Right cardiac atrium (tissue), 5 donors: Measurements from ENCODE around the gene CA10. TPM values are rescaled to one million over a fixed set of nuclear protein-coding genes. Genes with fewer than 3 reads are reported as not detected.

ENCODE experiments used
- ATAC-seq, 2 donors: fragments of 200-7000 bp; cut with Tn5 transposase; one replicate each; pipeline versions ENCODE4 v1.8.0 to v1.9.1; 2020; ENCODE audit warnings: moderate library complexity in 2 of 2, mild to moderate bottlenecking in 1 of 2
- DNase-seq, 3 donors: peaks; one replicate each; pipeline ENCODE4 v3.0.0-alpha.2; 2020
- H3K27ac ChIP-seq: one replicate; pipeline ENCODE4 v1.5.1; 2013; ENCODE audit warnings: mild to moderate bottlenecking, low read length, control low read depth, moderate library complexity
- H3K27me3 ChIP-seq: one replicate; pipeline ENCODE4 v1.6.1; 2013; ENCODE audit not compliant: control insufficient read depth, insufficient read depth
- H3K4me1 ChIP-seq: one replicate; pipeline ENCODE4 v1.6.1; 2013; ENCODE audit warnings: low read length; ENCODE audit not compliant: control insufficient read depth, insufficient read depth
- H3K4me3 ChIP-seq: one replicate; pipeline ENCODE4 v1.5.1; 2013; ENCODE audit warnings: low read length, control low read depth
- H3K9me3 ChIP-seq: one replicate; pipeline ENCODE4 v1.6.1; 2013; ENCODE audit warnings: low read length; ENCODE audit not compliant: control insufficient read depth
- WGBS: extraction: QIAGEN DNeasy Blood & Tissue Kit; methylation state at CpG from one replicate; pipeline ENCODE4 v1.1.7; 2013; 5-methylcytosine and 5-hydroxymethylcytosine counted together
- intact Hi-C, 4 donors: fragments of 100-400 bp; cut with DNase I; formaldehyde crosslinking; loops; one replicate each; pipeline versions ENCODE4 v1.11.0 to v1.14.0; 2022 to 2023
- polyA plus RNA-seq: library from polyadenylated mRNA; stranded (reverse); fragments of 200-250 nt; gene quantifications from one replicate; pipeline ENCODE4 v1.2.3, GENCODE V29; 2013
- total RNA-seq, 4 donors: library from RNA; stranded (reverse); fragmentation: NEBNext Ultra II Directional; extraction: Animal tissue kit (Norgen Biotek cat#: 25700); gene quantifications; one replicate each; pipeline ENCODE4 v1.2.1, GENCODE V29; 2021
- donor health status: healthy with polysubstance abuse.
- donor health status: DM: no; HTN: yes; CAD: no.
- donor health status: DM: no; HTN: no; CAD: no.
- donor health status: DM: no; HTN: yes; CAD: no; lungs with severe emphysema.
- donor health status: DM: yes; HTN: yes; CAD: no.

Gene CA10
- total and polyA plus RNA-seq, 5 donors: 0.05 TPM; not detected in 4

- H3K4me1 ChIP-seq: no peaks in the 10 kb centered on the region
- ATAC-seq: no peak
- no peaks in the 10 kb centered on the region for H3K9me3 ChIP-seq
- H3K27ac ChIP-seq: no peak overlapping the region
- DNase-seq: no peak
- WGBS: 11% methylated on average over 5 of the region's 5 CpGs
- no peaks in the 10 kb centered on the region for H3K27me3 ChIP-seq
- H3K4me3 ChIP-seq: no peak overlapping the region
- intact Hi-C loops: no loop called here
Measured at GRCh38 chr17:51860954-51861561, 297.5 kb downstream of the CA10 start.

DNA sequence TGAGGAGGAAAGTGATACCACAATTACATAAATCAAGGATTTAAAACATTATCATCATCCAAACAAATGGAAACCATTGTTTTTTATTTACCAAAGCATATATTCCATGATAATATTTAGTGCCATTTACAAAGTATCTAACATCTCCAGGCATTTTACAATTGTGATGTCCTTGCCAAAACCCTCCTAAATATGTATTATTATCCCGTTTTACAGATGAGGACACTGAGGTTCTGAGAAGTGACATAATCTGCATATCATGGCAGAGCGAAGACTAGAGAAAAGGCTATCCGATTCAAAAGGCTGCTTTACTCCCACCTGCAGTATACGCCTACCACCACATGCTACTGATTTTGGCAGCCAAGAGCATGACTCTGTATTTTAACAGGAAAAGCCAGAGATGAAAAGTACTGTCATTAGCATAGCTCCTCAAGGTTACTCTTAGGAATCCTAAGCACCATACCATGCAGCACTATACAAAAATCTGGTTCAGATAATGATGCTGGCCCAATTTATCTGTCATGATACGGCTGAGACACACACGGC is 301.4 kb downstream of the CA10 start:
- H3K4me1 ChIP-seq: no peaks in the 10 kb centered on the region
- H3K27ac ChIP-seq: no peak overlapping the region
- no peak overlapping the region for H3K4me3 ChIP-seq
- intact Hi-C loops: no loop called here
- no peak for ATAC-seq
- no peaks in the 10 kb centered on the region for H3K9me3 ChIP-seq
- no peak for DNase-seq
- H3K27me3 ChIP-seq: no peaks in the 10 kb centered on the region
- WGBS: 66% methylated on average over 6 of the region's 6 CpGs

DNA sequence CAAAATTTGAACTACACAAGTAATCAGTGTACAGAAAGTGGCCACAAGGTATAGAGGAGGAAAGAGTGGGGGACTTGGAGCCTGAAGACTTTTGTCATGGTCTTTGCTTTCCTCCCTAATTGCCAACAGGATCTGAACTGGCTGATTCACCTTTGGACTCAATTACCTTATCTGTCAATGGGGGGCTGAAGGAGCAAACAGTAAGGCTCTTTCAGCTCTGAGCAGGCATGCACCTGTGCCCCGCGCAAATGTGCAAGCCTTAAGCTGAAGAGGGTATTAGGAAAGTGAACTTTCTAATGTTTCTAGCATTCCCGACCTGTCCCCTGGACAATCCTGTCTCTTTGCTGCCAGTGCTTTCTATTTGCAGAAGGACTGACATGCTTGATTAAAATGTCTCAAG is 302.7 kb downstream of the CA10 start:
- Histone ChIP-seq H3K27me3 (no peaks in the 10 kb centered on the region), H3K27ac (no peak overlapping the region), H3K9me3 (no peaks in the 10 kb centered on the region), H3K4me1 (no peaks in the 10 kb centered on the region), H3K4me3 (no peak overlapping the region)
- no peak for DNase-seq
- intact Hi-C loops: no loop called here
- ATAC-seq: no peak
- 85% methylated on average over 3 of the region's 3 CpGs for WGBS

DNA sequence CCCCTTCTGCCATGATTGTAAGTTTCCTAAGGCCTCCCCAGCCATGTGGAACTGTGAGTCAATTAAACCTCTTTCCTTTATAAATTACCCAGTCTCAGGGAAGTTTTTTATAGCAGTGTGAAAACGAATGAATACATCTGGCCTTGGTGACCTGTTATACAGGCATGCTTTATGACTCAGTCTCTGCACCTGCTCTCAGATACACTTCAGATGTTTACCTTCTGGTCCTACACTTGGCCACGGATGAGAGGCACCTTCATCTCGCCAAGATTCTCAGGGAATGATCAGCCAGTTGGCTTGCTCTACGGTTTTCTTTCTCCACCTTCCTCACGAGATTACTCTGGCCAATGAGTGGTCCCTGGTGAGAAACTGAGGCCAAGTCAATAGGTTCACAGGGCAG is 304.7 kb downstream of the CA10 start:
- Histone ChIP-seq H3K4me1 (no peaks in the 10 kb centered on the region), H3K27me3 (no peaks in the 10 kb centered on the region), H3K9me3 (no peaks in the 10 kb centered on the region), H3K27ac (no peak overlapping the region), H3K4me3 (no peak overlapping the region)
- intact Hi-C loops: no loop called here
- WGBS: 62% methylated on average over 5 of the region's 5 CpGs
- no peak for DNase-seq
- ATAC-seq: no peak

DNA sequence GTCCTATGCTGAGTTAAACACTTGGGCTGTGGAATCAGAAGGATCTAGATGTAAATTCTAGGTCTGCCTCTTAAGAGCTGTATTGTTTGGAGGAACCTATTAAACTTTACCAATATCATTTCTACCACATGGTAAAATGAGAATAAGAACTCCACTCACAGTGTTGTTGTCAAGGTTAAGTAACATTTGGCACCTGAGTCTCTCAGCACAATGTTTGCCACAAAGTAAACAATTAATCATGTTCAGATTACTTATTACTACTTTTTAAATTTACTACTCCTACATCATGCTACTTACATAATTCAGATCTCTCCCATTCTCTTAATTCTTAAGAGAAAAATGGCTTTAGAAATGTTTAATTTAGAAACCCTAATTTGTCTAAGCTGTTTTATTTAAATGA is 305.9 kb downstream of the CA10 start:
- DNase-seq (no peak), ATAC-seq (no peak)
- Histone ChIP-seq H3K4me1 (no peaks in the 10 kb centered on the region), H3K27ac (no peak overlapping the region), H3K27me3 (no peaks in the 10 kb centered on the region), H3K4me3 (no peak overlapping the region), H3K9me3 (no peaks in the 10 kb centered on the region)
- intact Hi-C loops: no loop called here

- no peak overlapping the region for H3K4me3 ChIP-seq
Measured at GRCh38 chr17:51850201-51850600, 308.3 kb downstream of the CA10 start.

GRCh38 chr17:51848451-51848850 is 310.1 kb downstream of the CA10 start:
- Histone ChIP-seq H3K27ac (no peak overlapping the region), H3K4me1 (no peaks in the 10 kb centered on the region), H3K27me3 (no peaks in the 10 kb centered on the region), H3K9me3 (no peaks in the 10 kb centered on the region), H3K4me3 (no peak overlapping the region)
- DNase-seq (no peak), ATAC-seq (no peak)
- WGBS: 57% methylated on average over 3 of the region's 3 CpGs
- intact Hi-C loops: no loop called here

More at GRCh38 chr17:51850201-51850600, 308.3 kb downstream of the CA10 start:
- Histone ChIP-seq H3K27ac (no peak overlapping the region), H3K4me1 (no peaks in the 10 kb centered on the region), H3K9me3 (no peaks in the 10 kb centered on the region), H3K27me3 (no peaks in the 10 kb centered on the region)
- DNase-seq: no peak
- intact Hi-C loops: no loop called here
- WGBS: 33% methylated on average over 3 of the region's 3 CpGs
- no peak for ATAC-seq

DNA sequence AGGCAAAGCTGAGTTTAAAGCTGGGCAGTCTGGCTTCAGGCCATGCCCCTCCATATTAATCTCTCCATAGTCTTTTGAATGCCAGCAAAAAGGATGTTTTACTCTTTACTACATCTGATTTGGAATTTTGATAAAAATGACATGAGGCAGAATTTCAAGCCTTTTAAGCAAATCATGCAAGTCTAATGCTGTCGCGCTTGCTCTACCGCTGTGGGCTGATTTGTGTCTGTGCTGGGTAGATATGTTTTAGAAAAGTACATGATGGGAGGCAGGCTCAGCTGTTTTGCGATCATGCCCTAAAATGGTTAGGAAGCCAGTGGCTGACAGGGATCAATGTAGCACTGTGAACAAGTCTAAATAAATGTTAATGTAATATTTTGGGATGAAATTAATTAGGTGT is 311.9 kb downstream of the CA10 start:
- 91% methylated on average over 4 of the region's 4 CpGs for WGBS
- H3K4me3 ChIP-seq: no peak overlapping the region
- H3K9me3 ChIP-seq: no peaks in the 10 kb centered on the region
- DNase-seq (no peak), ATAC-seq (no peak)
- intact Hi-C loops: no loop called here
- H3K27ac ChIP-seq: no peak overlapping the region
- no peaks in the 10 kb centered on the region for H3K4me1 ChIP-seq
- H3K27me3 ChIP-seq: no peaks in the 10 kb centered on the region

DNA sequence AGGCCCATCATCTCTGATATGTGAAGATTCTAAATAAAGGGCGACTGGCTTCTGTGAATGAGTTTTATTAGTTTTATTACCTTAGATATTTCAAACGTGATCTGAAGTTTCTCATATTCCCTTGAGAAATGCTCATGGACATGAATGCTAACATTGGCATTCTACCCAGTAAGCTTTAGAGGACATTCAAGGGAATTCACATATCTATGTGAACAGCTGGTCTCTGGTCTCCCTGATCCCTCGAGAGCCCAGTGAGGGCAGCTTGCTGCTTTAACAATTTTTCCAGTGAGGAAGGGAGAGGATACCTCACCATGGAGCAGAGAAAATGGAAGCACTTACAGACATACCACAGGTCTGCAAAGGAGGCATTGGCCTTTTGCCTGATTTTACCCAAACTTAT is 312.7 kb downstream of the CA10 start:
- no peak for ATAC-seq
- Histone ChIP-seq H3K4me1 (no peaks in the 10 kb centered on the region), H3K27ac (no peak overlapping the region), H3K4me3 (no peak overlapping the region), H3K9me3 (no peaks in the 10 kb centered on the region), H3K27me3 (no peaks in the 10 kb centered on the region)
- intact Hi-C loops: no loop called here
- no peak for DNase-seq
- 52% methylated on average over 3 of the region's 3 CpGs for WGBS

DNA sequence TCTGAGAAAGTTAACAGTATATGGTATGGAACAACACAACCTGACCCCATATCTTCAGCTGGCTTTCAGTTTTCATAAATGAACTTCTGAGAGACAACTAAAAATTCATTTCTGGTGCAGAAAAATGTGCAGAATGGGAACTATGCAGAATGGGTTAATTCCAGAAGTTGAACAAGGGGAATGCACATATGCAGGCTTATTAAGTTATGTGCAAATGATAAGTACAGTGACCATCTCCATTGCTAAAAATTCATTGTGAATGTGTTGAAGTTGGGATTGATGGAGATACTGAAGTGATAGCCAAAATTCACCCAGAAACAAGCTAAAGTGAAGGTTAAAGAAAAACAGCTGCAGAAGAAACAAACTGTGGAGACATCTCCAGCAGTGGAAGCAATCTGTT is 315.8 kb downstream of the CA10 start:
- Histone ChIP-seq H3K4me1 (no peaks in the 10 kb centered on the region), H3K9me3 (no peaks in the 10 kb centered on the region), H3K4me3 (no peak overlapping the region), H3K27me3 (no peaks in the 10 kb centered on the region), H3K27ac (no peak overlapping the region)
- DNase-seq (no peak), ATAC-seq (no peak)
- intact Hi-C loops: no loop called here

DNA sequence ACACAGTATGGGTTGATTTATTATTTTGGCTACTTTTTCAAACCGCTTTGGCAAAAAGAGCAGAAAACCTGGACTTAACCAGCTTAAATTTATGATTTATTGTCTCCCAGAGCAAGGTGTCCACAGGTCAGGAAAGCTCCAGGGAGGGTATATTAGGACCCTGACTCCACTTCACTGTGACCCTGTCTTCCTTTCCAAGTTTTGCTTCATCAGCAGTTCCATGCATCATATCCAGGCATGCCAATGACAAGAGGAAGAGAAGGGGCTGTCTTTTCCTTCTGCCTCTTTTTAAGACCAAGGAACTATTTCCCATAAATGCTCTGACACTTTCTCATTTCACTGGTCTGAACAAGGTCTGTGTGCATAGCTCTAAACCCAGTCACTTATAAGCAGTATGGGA is 316.8 kb downstream of the CA10 start:
- intact Hi-C loops: no loop called here
- WGBS: 90% methylated on average over 1 of the region's 1 CpG

GRCh38 chr17:51840688-51841087 is 317.8 kb downstream of the CA10 start:
- no peak overlapping the region for H3K4me3 ChIP-seq
- no peak overlapping the region for H3K27ac ChIP-seq
- no peak for DNase-seq
- H3K4me1 ChIP-seq: no peaks in the 10 kb centered on the region
- intact Hi-C loops: no loop called here
- WGBS: 68% methylated on average over 3 of the region's 3 CpGs
- no peak for ATAC-seq
- no peaks in the 10 kb centered on the region for H3K27me3 ChIP-seq
- no peaks in the 10 kb centered on the region for H3K9me3 ChIP-seq

More for the DNA sequence above, 316.8 kb downstream of the CA10 start:
- H3K4me1 ChIP-seq: no peaks in the 10 kb centered on the region
- H3K27ac ChIP-seq: no peak overlapping the region
- DNase-seq (no peak), ATAC-seq (no peak)
- H3K4me3 ChIP-seq: no peak overlapping the region
- H3K27me3 ChIP-seq: no peaks in the 10 kb centered on the region
- no peaks in the 10 kb centered on the region for H3K9me3 ChIP-seq
